Measurements from ENCODE around the gene AMOTL1.
A peak's percentile ranks its signal among the peaks of the same experiment; 100 is the strongest.

The AMOTL1 gene

DNA sequence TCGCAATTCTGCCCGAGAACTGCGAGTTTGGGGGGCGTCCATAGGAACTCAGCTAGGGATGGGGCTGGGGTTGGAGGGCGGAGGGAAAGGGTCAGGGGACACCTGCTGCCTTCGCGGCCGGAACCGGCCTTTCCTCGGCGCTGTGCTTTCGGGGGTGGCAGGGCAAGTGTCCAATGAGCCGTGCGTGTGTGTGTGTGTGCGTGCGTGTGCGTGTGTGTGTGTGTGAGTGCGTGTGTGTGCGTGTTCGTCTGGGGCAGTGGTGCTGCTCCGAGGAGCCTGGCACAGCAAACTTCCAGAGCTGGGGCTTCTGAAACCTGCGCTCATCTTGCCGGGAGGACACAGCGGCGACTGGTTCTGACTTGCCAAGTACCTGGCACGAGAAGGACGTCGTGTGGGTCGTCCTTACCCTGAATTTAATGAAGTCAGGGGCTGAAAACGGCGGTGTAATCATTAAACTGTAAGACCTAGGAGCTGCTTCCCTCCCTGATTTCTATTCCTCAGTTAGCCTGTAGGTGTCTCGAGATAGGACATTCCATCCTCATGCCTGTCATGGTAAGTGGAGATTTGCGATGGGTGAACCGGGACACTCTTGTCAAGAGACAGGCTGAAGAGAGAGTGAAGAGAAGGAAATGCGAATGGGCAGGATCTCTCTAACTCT, 27.0 kb upstream of the AMOTL1 start:
- peak; percentile 22 for DNase-seq

DNA sequence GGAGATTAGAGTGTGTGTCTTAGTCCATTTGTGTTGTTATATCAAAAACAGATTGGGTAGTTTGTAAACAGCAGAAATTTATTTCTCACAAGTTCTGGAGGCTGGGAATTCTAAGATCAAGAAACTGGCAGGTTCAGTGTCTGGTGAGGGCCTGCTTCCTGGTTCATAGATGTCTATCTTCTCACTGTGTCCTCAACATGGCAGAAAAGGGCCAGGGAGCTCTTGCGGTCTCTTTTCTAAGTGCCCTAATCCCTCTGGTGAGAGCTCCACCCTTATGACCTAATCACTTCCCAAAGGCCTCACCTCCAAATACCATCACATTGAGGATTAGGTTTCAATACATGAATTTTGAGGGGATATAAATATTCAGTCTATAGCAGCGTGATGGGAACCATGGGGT, 25.5 kb upstream of the AMOTL1 start:
- DNase-seq: no peak

DNA sequence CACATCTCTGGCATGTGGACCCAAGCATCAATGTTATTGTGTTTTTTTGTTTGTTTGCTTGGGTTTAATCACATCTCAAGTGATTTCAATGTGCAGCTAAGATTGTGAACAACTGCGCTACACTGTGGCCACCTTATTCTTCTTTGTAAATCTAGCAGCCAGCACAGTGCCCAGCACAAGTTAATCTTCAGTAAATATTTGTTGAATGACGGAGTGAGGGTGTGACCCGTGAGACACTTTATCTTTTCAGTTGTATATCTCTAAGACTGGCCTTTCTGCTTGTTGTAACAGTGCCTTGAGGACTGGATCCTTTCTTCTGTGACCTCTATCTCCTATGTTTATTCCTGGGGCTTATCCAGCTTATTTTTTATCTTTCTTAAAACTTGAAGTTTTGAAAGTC, 21.4 kb upstream of the AMOTL1 start:
- DNase-seq: no peak

DNA sequence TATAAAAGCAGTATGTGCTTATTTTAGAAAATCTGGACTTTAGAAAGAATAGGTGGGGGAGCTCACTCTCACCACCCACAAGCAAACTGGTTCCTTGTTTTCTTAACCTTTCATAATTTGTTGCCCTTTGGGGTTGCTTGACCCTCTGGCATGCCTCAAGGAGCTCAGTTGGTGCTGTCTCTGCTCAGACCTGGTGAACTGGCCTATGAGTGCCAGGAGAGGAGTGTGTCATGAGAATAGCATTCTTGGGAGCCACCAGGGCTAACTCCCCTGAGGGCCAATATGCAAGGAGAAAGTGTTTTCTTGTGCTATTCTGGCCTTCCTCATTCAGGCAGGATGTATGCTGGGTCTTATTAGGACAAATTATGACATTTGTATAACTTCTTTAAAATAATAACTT, 21.0 kb upstream of the AMOTL1 start:
- no peak for DNase-seq

DNA sequence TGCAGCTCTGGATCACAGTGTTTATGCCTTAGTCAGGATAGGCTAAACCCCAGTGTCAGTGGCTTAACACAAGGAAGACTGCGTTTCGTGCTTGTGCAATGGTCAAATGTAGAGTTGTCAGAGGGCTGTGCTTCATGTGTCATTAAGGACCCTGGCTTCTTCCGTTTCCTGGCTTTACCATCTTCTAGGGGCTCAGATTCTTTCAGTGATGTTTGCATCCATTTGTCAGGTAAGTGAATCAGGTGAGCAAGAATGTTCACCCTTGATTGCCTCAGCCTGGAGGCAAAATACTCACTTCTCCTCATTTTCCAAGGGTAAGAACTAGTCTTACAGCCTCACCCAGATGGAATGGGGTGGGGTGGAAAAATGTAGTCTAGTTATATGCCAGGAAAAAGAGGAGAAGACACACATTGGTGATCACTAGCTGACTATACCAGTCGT, 20.5 kb upstream of the AMOTL1 start:
- no peak for DNase-seq

DNA sequence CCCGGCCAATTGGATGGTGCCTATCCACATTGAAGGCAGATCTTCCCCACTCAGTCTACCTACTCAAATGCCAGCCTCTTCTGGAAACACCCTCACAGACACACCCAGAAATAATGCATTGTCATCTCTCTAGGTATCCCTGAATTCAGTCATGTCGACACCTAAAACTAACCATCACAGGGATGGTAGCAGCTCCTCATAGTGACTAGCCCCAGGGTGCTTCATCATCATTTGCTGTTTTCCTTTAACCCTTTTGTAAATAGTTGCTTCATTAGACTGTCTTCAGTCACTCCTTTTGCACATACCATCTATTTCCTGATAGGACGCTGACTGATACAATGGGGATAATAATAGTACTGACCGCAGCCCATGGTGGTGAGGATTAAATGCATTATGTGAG, 18.8 kb upstream of the AMOTL1 start:
- no peak for DNase-seq

DNA sequence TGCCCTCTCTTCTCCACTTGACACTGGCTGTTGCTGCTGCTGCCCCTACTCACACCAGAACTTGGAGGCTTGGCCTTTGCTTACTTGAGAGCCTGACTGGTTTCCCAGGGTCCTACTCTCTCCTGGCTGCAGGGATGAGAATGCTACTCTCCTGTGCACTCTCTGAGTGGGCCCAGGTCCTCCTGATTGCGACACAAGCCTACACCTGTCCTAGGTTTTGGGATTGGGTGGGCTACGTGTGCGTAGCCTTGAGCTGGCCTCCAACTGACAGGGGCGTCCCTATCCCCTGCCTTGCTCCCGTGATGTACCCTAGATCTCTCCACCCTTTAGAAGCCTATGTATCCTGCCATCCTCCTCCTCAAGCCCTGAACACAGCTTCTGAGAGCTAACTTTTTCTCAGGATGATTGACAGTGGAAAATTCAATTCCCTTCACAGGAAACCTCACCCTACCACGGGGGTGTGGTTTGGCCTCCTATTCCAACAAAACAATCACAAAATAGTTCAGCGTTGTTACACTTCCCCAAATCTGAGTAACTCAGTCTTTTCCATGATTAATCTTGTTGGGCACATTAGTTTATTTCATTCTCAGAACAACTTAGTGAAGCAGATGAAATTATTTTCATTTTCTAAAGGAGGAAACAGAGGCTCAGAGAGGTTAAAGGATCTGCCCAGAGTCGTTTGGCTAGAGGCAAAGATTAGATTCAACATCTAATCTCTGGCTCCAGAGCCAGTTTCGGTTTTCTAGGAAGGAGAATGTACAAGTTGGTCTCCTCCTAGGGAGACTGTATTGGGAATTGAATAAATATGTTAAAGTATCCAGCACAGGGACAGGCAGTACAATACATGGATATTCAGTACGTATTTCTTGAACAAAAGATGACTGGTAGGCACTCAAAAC, 17.6 kb upstream of the AMOTL1 start:
- DNase-seq: no peak

DNA sequence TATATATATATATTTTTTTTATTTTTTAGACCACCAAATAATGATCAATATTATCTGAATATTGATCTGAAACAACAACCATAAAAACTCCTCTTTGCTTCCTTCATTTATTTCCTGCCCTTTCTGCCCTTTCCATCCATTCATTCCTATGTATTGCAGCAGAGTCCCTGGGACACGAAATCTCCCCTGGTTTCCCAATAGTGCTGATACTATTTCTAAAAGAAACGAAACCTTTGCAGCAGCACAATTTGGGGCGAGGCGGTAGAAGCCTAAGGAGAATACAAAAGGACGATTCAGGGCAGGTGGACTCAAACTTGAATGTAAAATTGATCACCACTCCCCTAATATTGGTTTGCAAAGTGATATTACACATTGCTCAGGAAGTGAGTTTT, 16.9 kb upstream of the AMOTL1 start:
- DNase-seq: no peak

DNA sequence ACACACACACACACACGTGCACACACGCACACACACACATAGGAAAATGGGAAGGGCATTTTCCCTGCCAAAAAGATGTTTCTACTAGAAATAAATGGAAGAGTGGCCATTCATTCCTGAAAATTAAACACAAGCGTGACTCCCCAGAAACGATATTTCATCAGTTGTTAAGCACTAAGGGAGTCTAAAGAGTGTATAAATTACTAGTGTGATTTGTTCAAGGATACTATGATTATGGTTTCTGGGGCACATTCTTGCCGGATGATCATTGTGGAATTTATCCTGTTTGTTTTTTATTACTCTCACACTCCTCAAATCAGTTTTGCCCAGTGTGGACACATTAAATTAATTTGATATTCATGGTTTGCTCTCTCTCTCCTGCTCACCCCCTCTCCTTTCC, 16.4 kb upstream of the AMOTL1 start:
- DNase-seq: no peak

DNA sequence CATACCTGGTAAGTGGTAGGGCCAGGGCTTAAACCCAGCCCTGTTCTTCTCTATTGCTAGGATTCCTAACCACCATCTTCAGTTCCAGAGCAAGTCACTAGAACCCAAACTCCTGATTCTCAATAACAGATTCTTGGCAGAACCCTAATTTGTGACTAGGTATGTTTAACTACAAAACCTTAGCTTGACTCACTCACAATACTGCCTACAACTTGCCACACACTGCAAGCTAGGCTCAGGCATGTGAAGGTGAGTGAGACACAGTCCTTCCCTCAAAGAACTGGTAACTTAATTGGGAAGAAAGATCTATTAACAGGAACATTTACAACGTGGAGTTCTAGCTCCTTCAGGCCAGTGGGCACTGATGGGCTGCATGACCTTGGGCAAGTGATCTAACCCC, 14.5 kb upstream of the AMOTL1 start:
- no peak for DNase-seq

DNA sequence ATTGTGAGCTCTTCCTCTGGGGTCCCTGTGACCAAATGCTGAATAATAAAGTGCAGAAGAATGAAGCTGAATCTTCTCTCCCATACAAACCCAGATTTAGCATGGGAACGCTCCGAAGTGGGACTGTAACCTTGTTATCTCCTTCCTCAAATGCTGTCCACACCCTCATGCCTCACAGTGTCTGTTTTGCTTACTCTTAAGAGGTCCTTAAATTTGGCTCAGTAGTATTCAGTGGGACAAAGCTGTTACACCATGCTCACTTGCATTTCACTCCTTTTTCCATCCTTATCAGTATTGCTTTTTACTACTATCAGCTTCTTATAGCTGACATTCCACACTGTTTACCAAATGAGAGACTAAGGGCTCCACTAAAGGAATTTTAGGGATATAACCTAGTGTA, 13.8 kb upstream of the AMOTL1 start:
- DNase-seq: no peak

DNA sequence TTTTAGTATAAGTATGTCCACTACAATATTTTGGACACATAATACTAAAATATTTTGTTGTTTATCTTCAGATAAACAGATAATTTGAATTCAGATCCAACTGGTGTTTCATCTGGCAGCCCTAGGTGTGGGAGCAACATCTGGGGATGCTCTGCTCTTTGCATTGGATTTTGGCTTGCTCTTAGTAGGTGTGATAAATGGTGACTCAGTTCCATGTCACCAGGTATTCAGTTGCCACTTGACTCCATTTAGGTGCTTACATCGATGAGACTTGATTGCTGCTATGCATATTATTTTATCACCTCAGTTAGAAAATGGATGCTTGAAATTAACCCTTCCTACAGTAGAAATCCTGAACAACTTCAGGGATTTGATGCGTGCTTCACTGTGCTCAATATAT, 13.3 kb upstream of the AMOTL1 start:
- DNase-seq: no peak

DNA sequence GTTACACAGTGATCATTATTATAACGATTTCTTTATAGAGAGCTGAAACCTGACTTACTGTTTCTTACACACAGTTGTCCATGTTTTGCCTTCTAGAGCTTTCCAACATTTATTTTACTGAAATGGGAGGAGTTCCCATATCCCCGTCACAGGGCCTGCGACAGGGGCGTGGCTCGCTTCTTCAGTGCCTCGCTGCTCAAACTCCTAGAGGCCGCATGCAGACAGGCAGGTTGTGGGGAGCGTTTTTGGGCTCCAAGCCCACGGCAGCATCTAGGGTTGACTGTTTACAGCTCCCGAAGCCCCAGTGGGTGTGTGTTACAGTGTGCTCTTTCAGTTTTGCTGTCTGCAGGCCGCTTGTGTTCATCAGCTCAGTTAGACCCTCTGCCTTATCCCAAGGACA, 12.7 kb upstream of the AMOTL1 start:
- DNase-seq: no peak

DNA sequence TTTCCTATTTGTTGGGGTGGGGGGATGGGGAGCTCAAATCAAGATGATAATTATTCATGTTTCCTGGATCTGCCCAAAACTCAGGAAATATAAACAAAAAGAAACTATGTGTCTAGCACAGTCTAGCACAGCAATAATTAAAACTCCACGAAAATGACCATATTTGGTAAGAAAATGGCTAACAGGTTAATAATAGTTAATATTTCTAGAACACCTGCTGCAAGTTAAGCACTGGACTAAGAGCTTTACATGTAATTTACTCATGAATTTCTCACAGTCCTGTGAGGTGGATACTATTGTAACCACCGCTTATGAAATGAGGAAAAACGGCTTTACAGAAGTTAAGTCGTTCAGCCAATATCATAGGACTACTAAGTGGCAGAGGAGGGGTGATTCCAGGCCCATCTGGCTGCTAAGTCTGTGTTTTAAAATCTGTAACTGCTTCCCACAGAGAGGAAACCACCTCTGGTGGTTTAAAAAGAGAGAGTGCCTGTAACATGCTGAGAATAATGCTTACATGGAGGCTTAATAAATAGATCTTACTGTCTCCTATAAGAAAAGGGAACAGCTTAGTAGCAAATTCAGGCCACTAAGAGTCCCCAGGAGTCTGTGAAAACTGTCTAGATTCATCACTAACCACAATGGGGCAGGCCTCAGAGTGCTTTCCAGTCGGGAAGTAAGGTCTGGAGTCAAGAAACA, 11.0 kb upstream of the AMOTL1 start:
- DNase-seq: no peak

DNA sequence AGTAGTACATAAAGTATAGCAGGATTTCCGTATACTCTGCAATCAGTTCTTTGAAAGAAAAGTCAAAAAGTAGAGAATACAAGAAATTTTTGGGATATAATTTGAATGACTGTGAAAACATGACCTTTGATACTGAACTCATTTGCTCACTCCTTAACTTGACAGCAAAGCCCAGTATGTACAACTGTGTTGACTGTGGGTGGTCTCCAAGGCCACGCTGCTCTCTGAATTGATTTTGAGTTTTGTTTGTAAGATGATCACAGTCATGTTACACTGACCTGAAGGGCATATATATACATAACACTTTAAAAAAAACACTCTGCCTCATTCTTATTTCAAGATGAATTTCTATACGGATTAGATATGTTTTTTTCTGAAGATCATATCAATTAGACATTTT, 9.5 kb upstream of the AMOTL1 start:
- no peak for DNase-seq

DNA sequence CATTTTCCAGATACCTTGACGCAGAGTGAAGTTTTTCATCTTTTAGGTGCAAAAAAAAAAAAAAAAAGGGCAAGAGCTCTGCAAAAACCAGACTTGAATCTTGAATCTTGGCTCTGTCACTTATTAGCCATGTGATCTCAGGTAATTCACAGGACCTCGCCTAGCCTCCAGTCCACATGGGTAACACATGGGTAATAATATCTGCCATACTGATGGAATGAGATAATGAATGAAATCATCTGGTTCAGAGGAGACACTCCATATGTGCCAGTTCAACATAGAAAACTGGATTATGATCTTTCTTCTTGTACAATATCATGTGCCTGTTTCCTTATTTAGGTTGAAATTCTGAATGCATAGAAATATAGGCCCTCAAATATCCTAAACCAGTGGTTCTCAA, 8.6 kb upstream of the AMOTL1 start:
- DNase-seq: no peak

DNA sequence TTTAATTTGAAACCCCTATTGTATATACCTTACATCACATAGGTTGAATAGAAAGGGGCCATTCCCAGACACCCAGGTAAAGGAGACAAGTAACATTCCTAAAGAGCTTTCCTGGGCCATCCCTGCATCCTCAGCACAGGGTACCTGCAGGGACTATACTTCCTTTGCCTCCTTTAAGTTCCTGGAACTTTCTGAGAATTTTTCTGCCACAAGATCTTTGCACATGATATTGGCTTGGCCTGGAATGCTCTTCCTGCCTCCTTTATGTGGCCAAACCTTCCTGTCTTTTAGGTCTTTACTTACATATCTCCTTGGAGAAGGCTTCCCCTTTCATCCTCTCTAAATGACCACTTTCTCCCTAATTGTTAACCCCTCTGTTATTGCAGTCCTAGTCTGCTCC, 7.9 kb upstream of the AMOTL1 start:
- no peak for DNase-seq

DNA sequence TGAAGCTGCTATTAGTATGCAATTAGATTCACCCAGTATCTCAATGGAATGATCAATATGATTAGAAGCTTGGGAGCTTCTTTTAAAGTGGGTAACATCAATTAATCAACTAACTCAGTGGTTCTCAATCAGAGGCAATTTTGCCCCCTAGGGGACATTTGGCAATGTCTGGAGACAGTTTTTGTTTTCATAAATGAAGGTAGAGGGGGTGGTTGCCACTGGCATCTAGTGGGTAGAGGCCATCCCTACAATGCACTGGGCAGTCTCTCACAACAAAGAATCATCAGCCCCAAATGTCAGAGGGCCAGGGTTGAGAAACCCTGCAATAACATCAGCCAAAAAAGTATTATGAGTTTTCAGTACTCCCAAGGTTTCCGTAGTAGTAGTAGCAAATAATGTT, 5.9 kb upstream of the AMOTL1 start:
- DNase-seq: no peak

DNA sequence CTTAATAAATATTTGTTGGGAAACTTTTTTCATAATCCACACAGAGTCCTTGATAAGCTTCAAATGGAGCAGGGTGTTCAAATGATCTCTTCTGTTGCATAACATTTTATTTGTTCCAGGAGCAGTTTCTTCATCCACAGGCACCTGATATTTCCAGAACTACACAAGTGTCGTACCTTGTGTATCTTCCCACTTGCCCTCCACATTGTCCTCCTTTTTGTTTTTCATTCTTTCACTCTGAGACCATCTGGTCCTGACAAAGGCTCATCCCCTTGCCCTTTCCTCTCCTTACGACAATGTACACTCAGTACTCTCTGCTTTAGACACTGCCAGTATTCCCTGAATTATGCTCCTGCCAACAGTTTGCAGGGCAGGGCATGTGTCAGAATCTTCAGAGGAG, 5.2 kb upstream of the AMOTL1 start:
- no peak for DNase-seq

DNA sequence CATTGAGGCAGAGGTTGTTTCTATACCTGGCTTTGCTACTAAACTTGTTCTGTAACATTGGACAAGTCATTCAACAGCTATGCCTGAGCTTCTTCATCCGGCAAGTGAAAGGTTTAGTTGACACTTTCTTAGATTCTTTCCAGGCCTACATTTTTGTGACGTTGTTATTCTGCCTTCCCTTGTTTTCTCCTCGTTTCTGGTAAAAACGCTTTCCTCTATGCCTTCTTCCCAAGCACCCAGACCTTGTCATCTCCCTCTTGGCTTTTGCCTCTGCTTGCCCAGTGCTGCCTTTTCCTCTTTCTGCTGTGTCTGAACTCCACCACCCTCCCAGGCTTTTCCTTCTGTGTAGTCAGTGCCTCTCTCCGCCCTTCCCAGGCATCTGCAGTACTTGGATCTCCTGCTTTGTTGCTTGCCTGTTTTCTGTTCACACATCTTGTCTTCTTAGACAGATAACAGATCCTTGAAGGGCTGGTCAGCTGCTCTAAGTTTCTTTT, 1.4 kb upstream of the AMOTL1 start:
- no peak for DNase-seq

DNA sequence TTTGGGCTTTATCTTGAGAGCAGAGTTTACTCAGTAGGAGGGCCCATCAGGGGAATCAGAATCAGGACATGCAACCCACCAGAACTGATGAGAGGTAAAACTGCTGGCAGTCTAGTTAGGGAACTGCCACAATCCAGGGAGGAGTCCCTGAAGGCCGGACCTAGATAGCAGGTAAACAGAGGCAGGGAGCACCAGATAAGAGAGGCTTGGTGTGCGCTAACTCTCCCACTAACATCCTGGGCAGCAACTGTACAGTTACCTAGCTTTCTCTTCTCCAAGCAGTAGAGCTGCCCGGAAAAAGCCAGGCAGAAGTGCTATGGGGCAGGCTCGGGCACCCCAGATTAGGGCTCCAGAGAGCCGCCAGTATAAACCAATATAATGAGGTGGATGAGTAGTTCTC, 865 bp upstream of the AMOTL1 start:
- DNase-seq: no peak

DNA sequence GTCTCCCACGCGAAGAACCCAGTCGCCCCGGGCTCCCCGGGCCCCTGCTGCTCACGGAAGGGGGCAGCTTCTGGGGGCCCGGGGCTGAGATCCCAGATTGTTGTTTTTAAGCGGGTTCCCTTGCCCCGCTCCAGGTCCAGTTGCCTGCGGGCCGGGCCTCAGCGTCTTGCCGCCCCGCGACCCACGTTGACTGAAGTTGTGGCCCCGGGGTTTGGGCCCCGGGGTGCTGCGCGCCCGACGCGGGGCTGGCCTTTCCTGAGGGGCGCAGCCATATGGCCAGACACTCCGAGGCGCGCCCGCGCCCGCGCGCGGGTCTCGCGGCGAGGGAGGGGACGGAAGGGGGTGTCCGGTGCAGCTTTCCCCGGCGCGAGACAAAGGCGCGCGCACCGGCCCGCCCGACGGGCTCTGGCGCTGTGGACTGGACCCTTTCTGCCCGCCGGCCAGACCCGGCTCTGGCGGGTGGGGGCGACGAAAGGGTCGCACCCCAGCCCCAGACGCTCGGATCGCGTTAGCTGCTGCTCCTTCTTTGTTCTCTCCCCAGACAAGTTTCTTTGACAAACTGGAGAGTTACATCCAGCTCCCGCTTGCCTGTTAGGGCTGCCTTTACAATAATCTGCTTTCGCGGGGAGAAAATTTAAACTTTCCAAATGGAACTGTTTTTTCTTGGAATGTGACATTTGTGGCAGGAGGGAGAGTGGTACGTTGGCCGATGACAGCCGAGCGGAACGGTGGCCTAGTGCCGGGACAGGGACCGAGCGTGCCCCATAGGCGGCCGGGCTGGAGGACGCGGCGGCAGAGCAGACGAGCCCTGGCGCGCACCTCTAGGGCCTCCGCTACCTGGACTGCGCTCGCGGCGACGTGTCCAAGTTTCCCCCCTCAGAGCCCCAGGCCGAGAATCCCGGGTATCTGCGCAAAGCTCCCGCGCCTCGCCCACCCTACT, 716 bp downstream of the AMOTL1 start:
- peak; percentile 23 for DNase-seq

DNA sequence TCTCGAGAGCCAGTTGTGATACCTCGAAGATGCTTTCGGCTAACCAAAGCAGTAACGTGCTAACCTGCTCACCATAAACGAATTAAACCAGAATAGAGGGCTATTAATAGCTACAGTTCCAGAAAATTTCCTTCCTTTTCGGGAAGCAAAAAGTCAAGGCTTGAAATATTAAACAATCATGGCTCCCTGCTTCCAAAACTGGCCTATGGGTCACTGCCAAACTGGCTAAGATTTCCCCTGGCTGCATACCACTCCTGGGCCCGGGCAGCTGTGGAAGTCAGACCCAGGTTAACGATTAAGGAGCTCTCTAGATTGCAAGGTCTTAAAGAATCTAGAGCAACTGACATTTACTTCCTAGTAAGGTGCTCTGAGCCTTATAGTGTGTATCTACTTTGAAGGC, 1.7 kb downstream of the AMOTL1 start:
- no peak for DNase-seq
